GM12873 (cell line): ENCODE results near the gene CNN2.

Source experiments
- CTCF ChIP-seq: IDR thresholded peaks from 2 replicates; pipeline ENCODE4 v1.5.1; 2012; ENCODE audit warnings: low read depth, mild to moderate bottlenecking, moderate library complexity, low read length, control low read depth; ENCODE audit not compliant: insufficient read depth; ENCODE audit errors: missing control alignments

CNN2 gene

GRCh38 chr19:1014161-1015060 lies 12.0 kb upstream of the CNN2 start:
- no peak for TF ChIP-seq CTCF

DNA sequence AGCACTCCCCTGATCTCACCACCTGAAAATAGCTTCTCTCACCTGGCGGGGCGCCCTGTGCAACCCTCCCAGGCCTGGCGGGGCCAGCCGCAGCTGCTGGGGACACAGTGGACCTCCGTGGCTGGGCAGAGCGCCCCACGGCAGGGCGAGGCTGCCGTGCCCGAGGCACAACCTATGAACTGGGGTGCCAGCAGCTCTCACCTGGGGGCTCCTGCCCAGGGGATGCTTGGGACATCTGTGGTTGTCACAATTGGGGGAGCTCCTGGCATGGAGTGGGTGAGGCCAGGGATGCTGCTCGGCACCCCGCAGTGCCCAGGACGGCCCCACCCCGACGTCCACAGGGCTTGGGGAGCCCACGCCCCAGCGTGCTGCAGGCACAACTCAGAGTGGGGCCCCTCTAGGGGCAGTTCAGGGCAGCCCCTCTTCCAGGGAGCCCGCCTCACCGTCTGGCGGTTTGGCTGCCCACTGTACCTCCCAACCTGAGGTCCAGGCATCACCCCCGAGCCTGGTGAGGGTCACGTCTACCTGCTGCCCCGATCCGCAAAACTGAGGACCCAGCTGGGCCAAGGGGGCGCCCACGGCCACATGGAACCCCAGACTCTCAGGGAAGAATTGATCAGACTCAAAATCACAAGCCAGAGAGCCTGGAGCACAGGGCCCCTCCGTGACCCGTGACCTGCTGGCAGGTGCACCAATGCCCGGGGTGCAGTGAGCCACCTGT lies 11.2 kb upstream of the CNN2 start:
- no peak for TF ChIP-seq CTCF

DNA sequence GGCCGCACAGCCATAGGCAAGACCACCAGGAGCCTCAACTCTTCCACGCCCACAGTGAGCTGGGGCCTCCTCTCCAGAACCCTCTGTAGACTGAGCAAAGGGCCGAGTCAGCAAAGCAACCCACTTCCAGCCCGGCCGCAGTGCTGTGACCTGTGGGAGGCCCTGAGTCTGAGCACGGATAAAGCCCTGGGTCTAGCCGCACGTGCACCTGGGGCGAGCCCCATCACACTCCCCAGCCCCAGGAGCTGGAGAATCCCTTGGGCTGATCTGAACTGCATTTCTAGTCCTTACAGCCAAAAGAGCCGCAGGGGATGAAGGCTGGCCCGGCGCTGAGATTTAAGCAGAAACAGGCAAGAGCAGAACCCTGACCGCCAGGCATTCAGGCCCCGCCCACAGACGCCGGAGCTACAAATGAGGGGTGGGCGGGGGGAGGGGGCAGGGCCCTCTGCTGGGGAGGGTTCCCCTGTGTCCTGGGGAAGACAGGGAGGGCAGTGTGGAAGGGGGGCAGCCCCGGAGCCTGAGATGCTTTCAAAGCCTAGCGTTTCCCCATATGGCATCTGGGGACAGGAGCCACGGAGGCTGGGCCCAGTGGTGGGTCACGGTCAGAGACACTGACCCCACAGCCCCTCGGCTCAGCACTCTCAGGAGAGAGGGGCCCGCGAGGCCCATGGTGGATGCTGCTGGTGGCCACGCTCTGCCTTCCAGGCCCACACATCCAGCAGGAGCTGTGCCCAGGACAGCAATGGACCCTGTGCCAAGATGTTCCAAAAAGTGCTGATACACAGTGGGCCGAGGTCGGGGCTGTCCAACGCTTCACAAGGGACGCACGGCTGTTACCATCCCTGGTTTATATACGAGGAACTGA lies 10.4 kb upstream of the CNN2 start:
- no peak for TF ChIP-seq CTCF

DNA sequence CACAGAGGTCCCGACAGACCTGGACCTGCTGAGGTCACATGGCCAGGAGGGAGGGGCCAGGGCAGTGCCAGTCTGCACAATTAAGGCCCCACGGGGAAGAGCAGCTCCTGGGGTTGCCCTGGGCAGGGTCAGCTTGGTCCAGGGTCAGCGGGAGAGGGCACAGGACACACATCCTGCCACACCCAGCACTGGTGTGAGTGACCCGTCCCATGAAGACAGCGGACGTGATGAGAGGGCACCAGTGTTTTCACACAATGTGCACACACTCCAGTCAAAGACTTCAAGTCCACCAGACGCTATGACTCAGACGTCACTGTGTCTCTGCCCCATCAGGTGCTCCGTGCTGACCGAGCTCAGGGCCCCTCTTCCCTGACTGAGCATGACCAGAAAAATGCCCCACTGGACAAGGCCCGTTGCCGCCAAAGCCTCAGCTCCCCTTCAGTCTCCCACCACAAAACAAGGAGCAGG lies 9.7 kb upstream of the CNN2 start:
- TF ChIP-seq CTCF = no peak

- TF ChIP-seq CTCF = no peak
These were observed 9.1 kb upstream of the CNN2 start for GRCh38 chr19:1017115-1017905.

- no peak for TF ChIP-seq CTCF
These were observed 8.5 kb upstream of the CNN2 start for GRCh38 chr19:1017906-1018305.
